ENCODE data around the gene LBHD2. TPM values are rescaled to one million over a fixed set of nuclear protein-coding genes. Genes with fewer than 3 reads are reported as not detected.

Gene LBHD2
- total and polyA plus RNA-seq, 10 of the 15 experiments (the other 5 are each of a cell fraction or from before 2014, with no cell fraction given) = not detected

- no peak for TF ChIP-seq BCL3 (IDR thresholded peaks at IDR 0.05; ENCODE audit: borderline replicate concordance, insufficient read depth, low read depth, low read length, poor library complexity, severe bottlenecking)
- 0 out of 2 replicates have a peak, but pooled peaks have one; percentile 30 for TF ChIP-seq NR2F1 (conservative IDR thresholded peaks at IDR 0.05)
- no peak overlapping the region for H3K9ac ChIP-seq (ENCODE audit: control insufficient read depth, insufficient read depth, low read length)
- DNase-seq (ENCODE audit: low read depth, low spot score) (no peak), FAIRE-seq (no peak), ATAC-seq (no peak)
- SMC1A ChIA-PET (ENCODE audit: uncharacterized antibody, unreplicated experiment) = interaction anchor here (2.9 to 4.6 kb wide), 2 partner anchors 34 to 77 kb away, joined by 60 to 76 read pairs; no protein-coding TSS in a partner anchor
- no peak overlapping the region for H3K4me3 ChIP-seq
- H3K79me2 ChIP-seq (ENCODE audit: control insufficient read depth, insufficient read depth, low read length) = no peaks in the 10 kb centered on the region
- H3K4me2 ChIP-seq (ENCODE audit: control insufficient read depth, insufficient read depth) = no peak overlapping the region
- in situ Hi-C loops (cut with MboI) = loop anchor here (5.0 kb wide), 1 partner anchor 75 kb away; no protein-coding TSS in a partner anchor
- 88% methylated on average over 19 of the region's 23 CpGs for WGBS (ENCODE audit: insufficient coverage, insufficient replicate concordance, low lambda C conversion rate, missing lambda C conversion rate)
- H3K9me3 ChIP-seq (replicated peaks; ENCODE audit: control insufficient read depth, insufficient read depth, low read length) = no peaks in the 10 kb centered on the region
- no peaks in the 10 kb centered on the region for H3K36me3 ChIP-seq (ENCODE audit: control insufficient read depth in 2 of 2, insufficient read depth in 2 of 2, low read length in 1 of 2)
- RAD21 ChIA-PET (ENCODE audit: unreplicated experiment) = interaction anchor here (0.6 to 4.6 kb wide), 5 partner anchors 13 to 185 kb away, joined by 3 to 120 read pairs (median 35); partner anchors contain the start of gene EXOC3L4
- CTCF ChIA-PET = interaction anchor here (1.4 to 5.0 kb wide), 5 partner anchors 11 to 413 kb away, joined by 6 to 202 read pairs (median 77); no protein-coding TSS in a partner anchor
- H4K20me1 ChIP-seq (ENCODE audit: control insufficient read depth, insufficient read depth) = no peaks in the 10 kb centered on the region
- POLR2A ChIA-PET = interaction anchor here (1.3 kb wide), 1 partner anchor 33 kb away, joined by 7 read pairs; no protein-coding TSS in a partner anchor
- no peak overlapping the region for H3K27ac ChIP-seq (ENCODE audit: control insufficient read depth, insufficient read depth)
- peaks cover 5 to 11% of the 10 kb centered on the region in 2 experiments; a peak in 2 of 4 replicates for H3K27me3 ChIP-seq (replicated peaks in 1 of 2; ENCODE audit: control insufficient read depth in 2 of 2, insufficient read depth in 2 of 2, low read length in 1 of 2)
- H3K4me1 ChIP-seq (ENCODE audit: control insufficient read depth, insufficient read depth, low read length) = peaks cover 50% of the 10 kb centered on the region
- intact Hi-C loops (cut with micrococcal nuclease; ENCODE audit: unreplicated experiment) = no loop called here
- no peak overlapping the region for H2AFZ ChIP-seq (ENCODE audit: control insufficient read depth, low read depth, low read length)
- no TSS peak for BruUV-seq (replicated peaks)
Observed at GRCh38 chr14:103107455-103107854, 23.4 kb downstream of the LBHD2 start.
